H9 (cell line): ENCODE measurements around the gene STH. TPM values are rescaled to one million over a fixed set of nuclear protein-coding genes. Genes with fewer than 3 reads are reported as not detected.

Experiments used
- DNase-seq: peaks from one replicate; pipeline ENCODE4 v3.0.0-alpha.2; 2017
- H2AFZ ChIP-seq: one replicate; pipeline ENCODE4 v1.6.1; 2013; ENCODE audit warnings: mild to moderate bottlenecking, low read length, control low read depth, moderate library complexity
- H2AK5ac ChIP-seq: 2 replicates; pipeline ENCODE4 v1.6.1; 2013; ENCODE audit warnings: low read length, control low read depth, mixed read lengths; ENCODE audit not compliant: insufficient read length
- H2BK120ac ChIP-seq: one replicate; pipeline ENCODE4 v1.6.1; 2013; ENCODE audit warnings: low read depth, mild to moderate bottlenecking, low read length, control low read depth, inconsistent platforms; ENCODE audit not compliant: poor library complexity, severe bottlenecking
- H2BK12ac ChIP-seq: 2 replicates; pipeline ENCODE4 v1.6.1; 2013; ENCODE audit warnings: low read length, control low read depth, mixed read lengths, low read depth; ENCODE audit not compliant: insufficient read length
- H2BK15ac ChIP-seq: 2 replicates; pipeline ENCODE4 v1.6.1; 2013; ENCODE audit warnings: low read depth, low read length, control low read depth
- H2BK20ac ChIP-seq: one replicate; pipeline ENCODE4 v1.6.1; 2013; ENCODE audit warnings: low read depth, mild to moderate bottlenecking, low read length, control low read depth, inconsistent platforms; ENCODE audit not compliant: poor library complexity, severe bottlenecking
- H2BK5ac ChIP-seq: 2 replicates; pipeline ENCODE4 v1.6.1; 2013; ENCODE audit warnings: low read length, control low read depth, mixed read lengths; ENCODE audit not compliant: insufficient read length
- H3K14ac ChIP-seq: 2 replicates; pipeline ENCODE4 v1.6.1; 2013; ENCODE audit warnings: low read length, control low read depth; ENCODE audit not compliant: insufficient read depth
- H3K18ac ChIP-seq: 2 replicates; pipeline ENCODE4 v1.6.1; 2013; ENCODE audit warnings: low read depth, mild to moderate bottlenecking, mixed read lengths, low read length, control low read depth; ENCODE audit not compliant: insufficient read length
- H3K23ac ChIP-seq: 2 replicates; pipeline ENCODE4 v1.6.1; 2013; ENCODE audit warnings: low read length, control low read depth, mixed read lengths, low read depth; ENCODE audit not compliant: insufficient read length
- H3K23me2 ChIP-seq: 2 replicates; pipeline ENCODE4 v1.6.1; 2013; ENCODE audit warnings: low read depth, mild to moderate bottlenecking, mixed read lengths, low read length, control low read depth; ENCODE audit not compliant: insufficient read length, poor library complexity, severe bottlenecking
- H3K27ac ChIP-seq: 2 replicates; pipeline ENCODE4 v1.5.1; 2013; ENCODE audit warnings: low read length, control low read depth, mixed read lengths, low read depth; ENCODE audit not compliant: insufficient read length
- H3K27me3 ChIP-seq: 2 replicates; pipeline ENCODE4 v1.6.1; 2013; ENCODE audit warnings: low read length, control low read depth, inconsistent platforms; ENCODE audit not compliant: insufficient read depth
- H3K4ac ChIP-seq: 2 replicates; pipeline ENCODE4 v1.6.1; 2013; ENCODE audit warnings: low read depth, mild to moderate bottlenecking, control low read depth, inconsistent platforms, low read length, moderate library complexity
- H3K4me1 ChIP-seq: 2 replicates; pipeline ENCODE4 v1.6.1; 2013; ENCODE audit warnings: low read length, control low read depth, inconsistent platforms; ENCODE audit not compliant: insufficient read depth
- H3K4me2 ChIP-seq: 2 replicates; pipeline ENCODE4 v1.6.1; 2013; ENCODE audit warnings: low read length, control low read depth, mixed read lengths; ENCODE audit not compliant: insufficient read length, insufficient read depth
- H3K56ac ChIP-seq: 2 replicates; pipeline ENCODE4 v1.6.1; 2013; ENCODE audit warnings: low read depth, mild to moderate bottlenecking, mixed read lengths, low read length, control low read depth; ENCODE audit not compliant: insufficient read length
- H3K79me1 ChIP-seq: 2 replicates; pipeline ENCODE4 v1.6.1; 2013; ENCODE audit warnings: low read depth, mild to moderate bottlenecking, moderate library complexity, low read length, control low read depth, inconsistent platforms; ENCODE audit not compliant: insufficient read depth, poor library complexity, severe bottlenecking
- H3K79me2 ChIP-seq: 2 replicates; pipeline ENCODE4 v1.6.1; 2013; ENCODE audit warnings: low read length, control low read depth, inconsistent platforms; ENCODE audit not compliant: insufficient read depth
- H3K9ac ChIP-seq: 2 replicates; pipeline ENCODE4 v1.6.1; 2013; ENCODE audit warnings: low read length, control low read depth, mixed read lengths; ENCODE audit not compliant: insufficient read length; ENCODE audit errors: extremely low read depth
- H3K9me3 ChIP-seq: one replicate; pipeline ENCODE4 v1.6.1; 2013; ENCODE audit warnings: low read depth, low read length, inconsistent platforms; ENCODE audit not compliant: control insufficient read depth
- H3T11ph ChIP-seq: one replicate; pipeline ENCODE4 v1.6.1; 2013; ENCODE audit warnings: mild to moderate bottlenecking, low read length, control low read depth, inconsistent platforms
- H4K20me1 ChIP-seq: one replicate; pipeline ENCODE4 v1.6.1; 2013; ENCODE audit not compliant: control insufficient read depth, insufficient read length, insufficient read depth
- H4K5ac ChIP-seq: 2 replicates; pipeline ENCODE4 v1.6.1; 2013; ENCODE audit warnings: low read depth, mild to moderate bottlenecking, mixed read lengths, low read length, control low read depth; ENCODE audit not compliant: insufficient read length
- H4K8ac ChIP-seq: replicated peaks from 2 replicates; pipeline ENCODE4 v1.6.1; 2013; ENCODE audit warnings: low read length, control low read depth, mixed read lengths, low read depth; ENCODE audit not compliant: insufficient read length
- H4K91ac ChIP-seq: 2 replicates; pipeline ENCODE4 v1.6.1; 2013; ENCODE audit warnings: low read depth, mild to moderate bottlenecking, moderate library complexity, mixed read lengths, low read length, control low read depth; ENCODE audit not compliant: insufficient read length
- H3K27ac Mint-ChIP-seq, 3 experiments: 2 replicates in 2 of 3; 3 replicates in 1 of 3; pipeline ENCODE4 v1.8.0; 2020 to 2021; ENCODE audit warnings: mixed read lengths in 3 of 3, mild to moderate bottlenecking in 1 of 3, moderate library complexity in 1 of 3
- H3K27me3 Mint-ChIP-seq: 2 replicates; pipeline ENCODE4 v1.8.0; 2021; ENCODE audit warnings: low read depth, mild to moderate bottlenecking, moderate library complexity, mixed read lengths
- H3K36me3 Mint-ChIP-seq, 3 experiments: 2 replicates in 2 of 3; 3 replicates in 1 of 3; pipeline ENCODE4 v1.8.0; 2020 to 2021; ENCODE audit warnings: low read depth in 3 of 3, mixed read lengths in 3 of 3; ENCODE audit not compliant: insufficient read depth in 1 of 3
- H3K4me1 Mint-ChIP-seq, 2 experiments: 2 replicates each; pipeline ENCODE4 v1.8.0; 2020; ENCODE audit warnings: mixed read lengths in 2 of 2
- H3K4me3 Mint-ChIP-seq, 2 experiments: 2 replicates in 1 of 2; 3 replicates in 1 of 2; pipeline ENCODE4 v1.8.0; 2020 to 2021; ENCODE audit warnings: mild to moderate bottlenecking in 2 of 2, mixed read lengths in 2 of 2, moderate library complexity in 1 of 2
- H3K9me3 Mint-ChIP-seq, 2 experiments: 2 replicates in 1 of 2; 3 replicates in 1 of 2; pipeline ENCODE4 v1.8.0; 2020; ENCODE audit warnings: mild to moderate bottlenecking in 2 of 2, mixed read lengths in 2 of 2, moderate library complexity in 1 of 2
- CTCF ChIP-seq: fragments of 200-600 bp; sonication (generic); conservative IDR thresholded peaks from 3 replicates; pipeline ENCODE4 v1.8.0; 2021; ENCODE audit warnings: antibody characterized with exemption, mild to moderate bottlenecking
- WGBS: extraction: QIAGEN DNeasy Blood & Tissue Kit; methylation state at CpG from one replicate; pipeline ENCODE4 v1.1.7; 2013; ENCODE audit warnings: missing lambda C conversion rate, low lambda C conversion rate, mixed read lengths; ENCODE audit not compliant: insufficient read length; ENCODE audit errors: extremely low coverage; 5-methylcytosine and 5-hydroxymethylcytosine counted together
- total RNA-seq: library from RNA; stranded (reverse); gene quantifications from 2 replicates; pipeline ENCODE4 v1.2.1, GENCODE V29; 2021

Gene STH
- total RNA-seq, 1 experiment from 2014 or later = not detected

DNA sequence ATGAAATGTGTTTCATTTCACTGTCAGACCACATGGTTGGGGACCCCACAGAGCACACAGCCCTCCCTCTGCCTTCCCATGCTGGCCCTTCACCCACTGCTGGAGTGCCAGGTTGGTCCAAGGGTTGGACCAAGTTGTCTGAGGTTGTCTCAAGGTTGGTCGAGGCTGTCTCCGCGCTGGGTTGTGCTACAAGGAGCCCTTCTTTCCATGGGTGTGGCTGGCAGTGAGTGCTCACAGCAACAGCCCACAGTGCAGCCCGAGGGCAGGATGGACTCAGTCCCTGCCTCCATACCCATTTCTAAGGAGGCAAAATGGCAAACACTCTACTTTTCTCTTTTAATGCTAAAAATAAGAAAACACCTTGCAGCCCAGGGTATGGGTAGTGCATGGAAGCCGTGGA lies 35.8 kb upstream of the STH start:
- H2BK20ac ChIP-seq = no peak overlapping the region
- DNase-seq = no peak
- Mint-ChIP-seq H3K27me3 (peaks cover 24% of the 10 kb centered on the region), H3K4me1 (peaks cover 0 to 4% of the 10 kb centered on the region in 2 experiments; a peak in 1 of 4 replicates), H3K9me3 (no peaks in the 10 kb centered on the region; a peak in 1 of 5 replicates), H3K36me3 (no peaks in the 10 kb centered on the region), H3K4me3 (no peak overlapping the region), H3K27ac (no peak overlapping the region)
- H2AFZ ChIP-seq = no peak overlapping the region
- no peaks in the 10 kb centered on the region for H3K23me2 ChIP-seq
- TF ChIP-seq CTCF = no peak
- H4K91ac ChIP-seq = no peak overlapping the region
- H2BK15ac ChIP-seq = no peak overlapping the region
- no peaks in the 10 kb centered on the region for H3K79me2 ChIP-seq
- H3K4me2 ChIP-seq = no peak overlapping the region
- H3K18ac ChIP-seq = no peak overlapping the region
- no peak overlapping the region for H3K27ac ChIP-seq
- no peak overlapping the region for H2BK120ac ChIP-seq
- no peak overlapping the region for H4K5ac ChIP-seq
- no peaks in the 10 kb centered on the region for H3K27me3 ChIP-seq
- no peak overlapping the region for H3K9ac ChIP-seq
- H3K9me3 ChIP-seq = no peaks in the 10 kb centered on the region
- no peak overlapping the region; the same call in 1 of the 2 replicates for H3K14ac ChIP-seq
- no peaks in the 10 kb centered on the region for H4K20me1 ChIP-seq
- H2BK5ac ChIP-seq = no peak overlapping the region
- no peak overlapping the region for H4K8ac ChIP-seq
- no CpG with 5 or more reads among the region's 5 CpGs for WGBS
- H3K79me1 ChIP-seq = no peaks in the 10 kb centered on the region
- H3K4ac ChIP-seq = no peak overlapping the region
- no peaks in the 10 kb centered on the region for H3K4me1 ChIP-seq
- no peak overlapping the region for H3K23ac ChIP-seq
- H3T11ph ChIP-seq = no peak overlapping the region
- H2BK12ac ChIP-seq = no peak overlapping the region
- H2AK5ac ChIP-seq = no peak overlapping the region
- no peak overlapping the region for H3K56ac ChIP-seq
